GM12878 (cell line): ENCODE data around the gene SLC35A4. TPM values are rescaled to one million over a fixed set of nuclear protein-coding genes. Genes with fewer than 3 reads are reported as not detected.

Experiments used
- ATAC-seq: fragments of 200-7000 bp; cut with Tn5 transposase; 3 replicates; pipeline ENCODE4 v1.9.1; 2020; ENCODE audit warnings: mild to moderate bottlenecking, moderate library complexity
- BruUV-seq: library from RNA; stranded (reverse); fragments of 400-500 nt; replicated peaks from 2 replicates; lab custom pipeline; 2021; lab: Mats Ljungman, UMichigan
- CTCF ChIA-PET: fragments of 300-600 bp; sonication (Branson Sonifier 250); formaldehyde crosslinking; extraction: SDS; loops from one replicate; lab custom pipeline; 2021; ENCODE audit warnings: inconsistent platforms; lab: Yijun Ruan, JAX
- POLR2A ChIA-PET: fragments of 350-600 bp; formaldehyde crosslinking; extraction: SDS; loops from one replicate; lab custom pipeline; 2021; ENCODE audit warnings: inconsistent platforms; lab: Charles Lee
- RAD21 ChIA-PET: fragments of 300-600 bp; sonication (Branson Sonifier 250); formaldehyde crosslinking; loops from one replicate; lab custom pipeline; 2023; ENCODE audit warnings: antibody characterized with exemption; ENCODE audit not compliant: unreplicated experiment; lab: Charles Lee
- SMC1A ChIA-PET: fragments of 300-600 bp; sonication (Branson Sonifier 250); formaldehyde crosslinking; loops from one replicate; lab custom pipeline; 2023; ENCODE audit not compliant: unreplicated experiment, uncharacterized antibody; lab: Charles Lee
- DNase-seq: peaks from one replicate; pipeline ENCODE4 v3.0.0-alpha.2; 2011; ENCODE audit warnings: low read depth, low spot score
- FAIRE-seq: peaks from 3 replicates; lab custom pipeline; 2011; peaks lifted over from hg19 to GRCh38; lab: Jason Lieb, UNC
- H2AFZ ChIP-seq: 2 replicates; pipeline ENCODE4 v1.6.0; 2011; ENCODE audit warnings: low read depth, low read length, control low read depth; ENCODE audit not compliant: control insufficient read depth
- H3K27ac ChIP-seq: 2 replicates; pipeline ENCODE4 v1.5.1; 2011; ENCODE audit warnings: control low read depth; ENCODE audit not compliant: control insufficient read depth, insufficient read depth
- H3K27me3 ChIP-seq, 2 experiments: replicated peaks in 1 of 2; 2 replicates each; pipeline versions ENCODE4 v1.6.0 to v1.6.1; 2011; ENCODE audit warnings: low read length in 1 of 2; ENCODE audit not compliant: control insufficient read depth in 2 of 2, insufficient read depth in 2 of 2
- H3K36me3 ChIP-seq, 2 experiments: 2 replicates each; pipeline ENCODE4 v1.5.1; 2011; ENCODE audit warnings: low read length in 1 of 2; ENCODE audit not compliant: control insufficient read depth in 2 of 2, insufficient read depth in 2 of 2
- H3K4me1 ChIP-seq: 2 replicates; pipeline ENCODE4 v1.6.1; 2011; ENCODE audit warnings: mild to moderate bottlenecking, low read length, moderate library complexity, mixed read lengths; ENCODE audit not compliant: control insufficient read depth, insufficient read depth
- H3K4me2 ChIP-seq: 2 replicates; pipeline ENCODE4 v1.6.0; 2011; ENCODE audit warnings: control low read depth; ENCODE audit not compliant: control insufficient read depth, insufficient read depth
- H3K4me3 ChIP-seq: fragments of 200-600 bp; sonication (generic); 2 replicates; pipeline ENCODE4 v1.5.1; 2016
- H3K79me2 ChIP-seq: 2 replicates; pipeline ENCODE4 v1.6.0; 2011; ENCODE audit warnings: low read length; ENCODE audit not compliant: control insufficient read depth, insufficient read depth
- H3K9ac ChIP-seq: 2 replicates; pipeline ENCODE4 v1.8.0; 2011; ENCODE audit warnings: low read length, control low read depth, mixed read lengths; ENCODE audit not compliant: control insufficient read depth, insufficient read depth
- H3K9me3 ChIP-seq: replicated peaks from 3 replicates; pipeline ENCODE4 v1.5.1; 2011; ENCODE audit warnings: mild to moderate bottlenecking, low read length; ENCODE audit not compliant: control insufficient read depth, insufficient read depth
- H4K20me1 ChIP-seq: 2 replicates; pipeline ENCODE4 v1.6.0; 2011; ENCODE audit not compliant: control insufficient read depth, insufficient read depth
- BACH1 ChIP-seq: fragments of 450-650 bp; IDR thresholded peaks from 2 replicates; pipeline ENCODE4 v1.6.1; 2017; ENCODE audit warnings: mild to moderate bottlenecking, borderline replicate concordance
- CBFB ChIP-seq: IDR thresholded peaks from 2 replicates; pipeline ENCODE4 v1.6.1; 2016; ENCODE audit warnings: antibody characterized with exemption, low read depth
- CHD2 ChIP-seq: IDR thresholded peaks from 2 replicates; pipeline ENCODE4 v1.6.1; 2011; ENCODE audit warnings: low read depth, low read length, improper control_type of control experiment, borderline replicate concordance
- CUX1 ChIP-seq: IDR thresholded peaks from 2 replicates; pipeline ENCODE4 v1.6.1; 2012; ENCODE audit warnings: improper control_type of control experiment, low read depth, low read length; ENCODE audit not compliant: insufficient replicate concordance
- POLR2A ChIP-seq: IDR thresholded peaks from 2 replicates; pipeline ENCODE4 v1.6.1; 2011; ENCODE audit warnings: low read depth, mild to moderate bottlenecking, low read length
- SMAD5 ChIP-seq: IDR thresholded peaks from 2 replicates; pipeline ENCODE4 v1.6.1; 2016; ENCODE audit warnings: antibody characterized with exemption, low read depth
- WGBS: methylation state at CpG from one replicate; pipeline ENCODE4 v1.1.6; 2016; ENCODE audit warnings: low lambda C conversion rate; ENCODE audit not compliant: insufficient replicate concordance, insufficient coverage; ENCODE audit errors: missing lambda C conversion rate; 5-methylcytosine and 5-hydroxymethylcytosine counted together
- in situ Hi-C: fragments of 300-500 bp; cut with MboI; formaldehyde crosslinking; loops from 9 replicates; pipeline ENCODE4 v1.14.3; 2018; ENCODE audit warnings: mixed read lengths
- intact Hi-C: fragments of 100-400 bp; cut with micrococcal nuclease; formaldehyde crosslinking; loops from one replicate; pipeline ENCODE4 v1.14.2; 2022; ENCODE audit not compliant: unreplicated experiment
- polyA plus RNA-seq, 11 experiments: library from polyadenylated mRNA; depleted of rRNA in 4 of 11; unstranded in 6 of 11; stranded (reverse) in 5 of 11; fragments of >200 nt; fragmentation: Nextera tagmentation in 4 of 11; fragmentation: Illumina TruSeq in 1 of 11; extraction: Ambion mirVana in 4 of 11; extraction: Trizol in 1 of 11; gene quantifications; 1 replicate in 1 of 11; 2 replicates in 10 of 11; pipeline versions ENCODE4 v1.2.1 to v1.2.3, GENCODE V29; 2011 to 2016; ENCODE audit warnings: inconsistent platforms in 2 of 11, missing spikeins in 2 of 11, low read depth in 1 of 11
- total RNA-seq, 4 experiments: library from RNA; depleted of rRNA in 3 of 4; stranded (reverse); fragments of >200 nt in 3 of 4; fragmentation: Illumina TruSeq in 1 of 4; extraction: Trizol in 1 of 4; gene quantifications; 2 replicates each; pipeline versions ENCODE4 v1.2.1 to v1.2.3, GENCODE V29; 2013 to 2021

SLC35A4 gene
- total and polyA plus RNA-seq, 10 of the 15 experiments (the other 5 are each of a cell fraction or from before 2014, with no cell fraction given) = 23.8 to 167 (median 114) TPM

DNA sequence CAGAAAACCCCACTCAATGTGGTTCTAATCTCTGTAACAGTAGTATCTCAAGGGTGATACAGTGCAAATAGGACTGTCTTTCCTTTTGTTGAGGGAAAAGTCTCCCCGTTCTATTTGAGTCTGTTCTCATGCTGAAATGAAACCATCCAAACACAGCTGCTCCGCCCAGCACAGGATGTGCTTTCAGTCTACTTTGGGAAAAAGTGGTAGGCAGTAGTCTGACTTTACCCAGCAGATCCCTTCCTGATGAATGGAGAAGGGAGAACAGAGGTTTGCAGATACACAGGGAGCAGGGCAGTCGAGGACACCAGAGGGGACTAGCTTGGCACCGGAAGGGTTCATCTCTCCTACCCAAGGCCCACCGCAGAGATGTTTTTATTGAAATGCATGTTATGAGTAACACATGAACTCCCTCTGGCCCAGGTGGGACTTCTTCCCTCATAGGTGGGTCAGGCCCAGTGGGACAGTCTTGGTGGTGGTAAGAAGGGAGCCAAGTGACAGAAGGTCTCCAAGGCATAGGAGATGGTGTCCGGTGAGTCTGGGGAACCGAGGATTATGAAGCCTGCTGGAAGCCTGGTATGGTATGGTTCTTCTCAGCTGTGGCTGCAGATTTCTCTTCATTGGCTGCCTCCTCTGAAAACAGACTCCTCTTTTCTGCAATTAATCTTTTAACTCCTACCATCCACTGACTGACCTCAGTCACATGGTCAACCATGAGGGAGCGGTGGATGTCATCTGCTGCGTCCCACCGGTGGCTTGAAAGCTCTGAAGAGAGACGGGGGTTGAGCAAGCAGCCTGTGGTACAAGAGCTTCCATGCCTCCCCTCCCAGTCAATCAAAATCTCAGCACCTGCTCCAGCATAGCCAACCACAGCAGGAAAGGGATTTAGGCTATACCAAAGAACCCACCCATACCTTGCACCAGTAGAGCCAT is 14.2 kb upstream of the SLC35A4 start:
- Histone ChIP-seq H3K9ac (no peak overlapping the region), H3K4me3 (no peak overlapping the region), H3K27me3 (no peaks in the 10 kb centered on the region), H3K9me3 (no peaks in the 10 kb centered on the region), H3K79me2 (peaks cover 28% of the 10 kb centered on the region), H3K4me1 (peaks cover 30% of the 10 kb centered on the region), H2AFZ (no peak overlapping the region), H3K27ac (no peak overlapping the region), H4K20me1 (no peaks in the 10 kb centered on the region), H3K4me2 (0 out of 2 replicates have a peak overlapping the region, but pooled peaks have one; percentile 11), H3K36me3 (peaks cover 18 to 32% of the 10 kb centered on the region in 2 experiments)
- TF ChIP-seq BACH1 (no peak), POLR2A (peak; percentile 14; the same call in 1 of the 2 replicates)
- SMC1A ChIA-PET = no interaction called here
- no TSS peak for BruUV-seq
- CTCF ChIA-PET = no interaction called here
- intact Hi-C loops (loop anchor here (5.0 kb wide), 1 partner anchor 148 kb away; the partner anchor contains the start of gene ANKHD1), in situ Hi-C loops (no loop called here)
- RAD21 ChIA-PET = no interaction called here
- WGBS = 86% methylated on average over 11 of the region's 11 CpGs
- no peak for ATAC-seq
- FAIRE-seq = no peak
- no peak for DNase-seq
- POLR2A ChIA-PET = no interaction called here

DNA sequence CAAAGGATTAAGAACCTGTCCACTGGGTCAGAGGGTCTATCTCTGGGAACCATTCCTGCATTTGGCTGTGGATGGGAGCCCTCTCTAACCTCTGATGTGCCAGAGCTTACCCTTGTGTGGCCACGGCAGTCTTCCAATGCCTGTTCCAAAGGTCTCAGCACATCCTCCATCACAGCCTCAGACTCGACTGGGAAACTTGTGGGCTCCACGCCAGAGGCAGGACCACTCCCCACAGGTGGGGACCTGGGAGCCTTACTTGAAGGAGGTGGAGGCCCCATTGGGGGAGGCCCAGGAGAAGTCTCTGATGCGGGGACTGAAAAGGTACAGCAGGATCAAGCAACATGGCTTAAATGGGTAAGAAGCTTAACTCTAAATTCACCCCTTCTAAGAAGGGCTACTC is 12.8 kb upstream of the SLC35A4 start:
- Histone ChIP-seq H3K79me2 (peaks cover 43% of the 10 kb centered on the region), H3K4me2 (no peak overlapping the region), H3K36me3 (peaks cover 18 to 36% of the 10 kb centered on the region in 2 experiments), H3K9me3 (no peaks in the 10 kb centered on the region), H3K9ac (no peak overlapping the region), H2AFZ (no peak overlapping the region), H3K27ac (no peak overlapping the region), H3K4me1 (peaks cover 34% of the 10 kb centered on the region), H3K4me3 (no peak overlapping the region), H3K27me3 (no peaks in the 10 kb centered on the region), H4K20me1 (no peaks in the 10 kb centered on the region)
- ChIA-PET RAD21 (interaction anchor here (1.3 kb wide), 1 partner anchor 83 kb away, joined by 4 read pairs; no protein-coding TSS in a partner anchor), POLR2A (interaction anchor here (0.6 to 0.7 kb wide), 2 partner anchors 20 to 104 kb away, joined by 3 read pairs; no protein-coding TSS in a partner anchor), SMC1A (interaction anchor here (1.2 to 1.6 kb wide), 4 partner anchors 8 to 87 kb away, joined by 3 to 5 read pairs (median 4); partner anchors contain the start of gene TMCO6), CTCF (no interaction called here)
- TF ChIP-seq SMAD5 (no peak), CUX1 (no peak), CBFB (no peak), CHD2 (no peak)
- no TSS peak for BruUV-seq
- DNase-seq (no peak), ATAC-seq (no peak), FAIRE-seq (no peak)
- intact Hi-C loops (loop anchor here (5.0 kb wide), 1 partner anchor 150 kb away; the partner anchor contains the start of gene ANKHD1), in situ Hi-C loops (no loop called here)
- WGBS = 100% methylated on average over 4 of the region's 4 CpGs
